Mesothelial cell of epicardium (in vitro differentiated cells): ENCODE data around the gene BTD. TPM values are rescaled to one million over a fixed set of nuclear protein-coding genes. Genes with fewer than 3 reads are reported as not detected.

ENCODE experiments used
- DNase-seq, 2 experiments: peaks; one replicate each; pipeline ENCODE4 v3.0.0; 2021; ENCODE audit warnings: low spot score in 2 of 2; ENCODE audit not compliant: unreplicated experiment in 2 of 2
- H3K27ac Mint-ChIP-seq: 2 replicates; pipeline ENCODE4 v1.8.0; 2021; ENCODE audit warnings: mixed read lengths
- H3K27me3 Mint-ChIP-seq: 2 replicates; pipeline ENCODE4 v1.8.0; 2021; ENCODE audit warnings: low read depth, mixed read lengths
- H3K36me3 Mint-ChIP-seq: 2 replicates; pipeline ENCODE4 v1.8.0; 2021; ENCODE audit warnings: mixed read lengths
- H3K4me1 Mint-ChIP-seq: 2 replicates; pipeline ENCODE4 v1.8.0; 2021; ENCODE audit warnings: mixed read lengths
- H3K4me3 Mint-ChIP-seq: 2 replicates; pipeline ENCODE4 v1.8.0; 2021; ENCODE audit warnings: mild to moderate bottlenecking, moderate library complexity, mixed read lengths
- H3K9me3 Mint-ChIP-seq: 2 replicates; pipeline ENCODE4 v1.8.0; 2021; ENCODE audit warnings: mixed read lengths
- total RNA-seq: library from RNA; stranded (reverse); gene quantifications from 3 replicates; pipeline ENCODE4 v1.2.1, GENCODE V29; 2021
- TF ChIP-seq, protein P1 (sequence below): fragments of 200-600 bp; sonication (generic); IDR thresholded peaks from one replicate; pipeline ENCODE4 v1.5.0; 2021; ENCODE audit warnings: antibody characterized with exemption; ENCODE audit not compliant: unreplicated experiment

BTD gene
- total RNA-seq, 1 donor from 2014 or later = 12.5 TPM

- peaks cover 1% of the 10 kb centered on the region for H3K4me1 Mint-ChIP-seq
- no peaks in the 10 kb centered on the region for H3K27me3 Mint-ChIP-seq
- H3K27ac Mint-ChIP-seq = no peak overlapping the region
- no peak overlapping the region for H3K4me3 Mint-ChIP-seq
- peaks cover 13% of the 10 kb centered on the region for H3K36me3 Mint-ChIP-seq
- no peaks in the 10 kb centered on the region for H3K9me3 Mint-ChIP-seq
- TF ChIP-seq, protein P1, sequence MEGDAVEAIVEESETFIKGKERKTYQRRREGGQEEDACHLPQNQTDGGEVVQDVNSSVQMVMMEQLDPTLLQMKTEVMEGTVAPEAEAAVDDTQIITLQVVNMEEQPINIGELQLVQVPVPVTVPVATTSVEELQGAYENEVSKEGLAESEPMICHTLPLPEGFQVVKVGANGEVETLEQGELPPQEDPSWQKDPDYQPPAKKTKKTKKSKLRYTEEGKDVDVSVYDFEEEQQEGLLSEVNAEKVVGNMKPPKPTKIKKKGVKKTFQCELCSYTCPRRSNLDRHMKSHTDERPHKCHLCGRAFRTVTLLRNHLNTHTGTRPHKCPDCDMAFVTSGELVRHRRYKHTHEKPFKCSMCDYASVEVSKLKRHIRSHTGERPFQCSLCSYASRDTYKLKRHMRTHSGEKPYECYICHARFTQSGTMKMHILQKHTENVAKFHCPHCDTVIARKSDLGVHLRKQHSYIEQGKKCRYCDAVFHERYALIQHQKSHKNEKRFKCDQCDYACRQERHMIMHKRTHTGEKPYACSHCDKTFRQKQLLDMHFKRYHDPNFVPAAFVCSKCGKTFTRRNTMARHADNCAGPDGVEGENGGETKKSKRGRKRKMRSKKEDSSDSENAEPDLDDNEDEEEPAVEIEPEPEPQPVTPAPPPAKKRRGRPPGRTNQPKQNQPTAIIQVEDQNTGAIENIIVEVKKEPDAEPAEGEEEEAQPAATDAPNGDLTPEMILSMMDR = no peak
- no peak for DNase-seq
These were observed 43.0 kb upstream of the BTD start for GRCh38 chr3:15558581-15558980.

DNA sequence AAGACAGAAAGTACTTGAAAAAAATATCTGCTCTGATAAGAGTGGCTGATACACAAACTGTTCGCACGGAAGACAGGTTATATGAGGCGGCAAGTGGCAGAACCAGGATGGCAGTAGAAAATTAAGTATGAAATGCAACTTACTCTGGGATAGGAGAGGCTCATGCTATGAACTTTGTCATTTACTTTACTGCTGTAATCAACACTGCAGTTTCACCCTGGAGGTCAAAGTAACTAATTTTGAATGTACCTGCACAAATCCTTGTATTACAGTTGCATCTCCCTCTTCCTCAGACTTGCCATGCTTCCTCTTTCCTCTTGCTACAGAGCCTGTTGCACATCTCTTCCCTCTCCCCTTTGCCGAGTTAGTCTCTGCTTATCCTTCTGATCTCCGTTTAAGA is 39.0 kb upstream of the BTD start:
- H3K4me1 Mint-ChIP-seq = peaks cover 1% of the 10 kb centered on the region
- no peak overlapping the region for H3K4me3 Mint-ChIP-seq
- no peaks in the 10 kb centered on the region for H3K9me3 Mint-ChIP-seq
- peaks cover 26% of the 10 kb centered on the region for H3K36me3 Mint-ChIP-seq
- no peak overlapping the region for H3K27ac Mint-ChIP-seq
- no peaks in the 10 kb centered on the region for H3K27me3 Mint-ChIP-seq
- TF ChIP-seq, protein P1 = no peak
- no peak for DNase-seq

DNA sequence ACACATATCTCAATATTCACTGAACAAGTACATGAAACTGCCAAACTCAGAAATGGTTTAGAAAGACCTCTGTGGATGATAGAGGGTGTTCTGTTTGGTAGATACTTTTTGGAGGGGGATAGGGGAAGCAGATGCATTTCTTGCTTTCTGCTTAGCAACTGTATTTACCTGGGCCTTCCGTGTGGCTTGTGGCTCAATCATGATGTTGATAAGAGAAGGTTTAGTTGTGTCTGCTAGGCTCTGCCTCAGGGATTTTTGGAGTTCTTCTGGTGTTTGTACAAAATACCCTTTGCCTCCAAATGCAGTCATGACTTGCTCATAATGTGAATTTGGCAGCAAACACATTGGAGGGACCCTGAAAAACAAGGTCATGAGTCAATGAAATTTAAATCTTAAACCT is 38.4 kb upstream of the BTD start:
- Mint-ChIP-seq H3K4me3 (no peak overlapping the region), H3K36me3 (peaks cover 33% of the 10 kb centered on the region), H3K27ac (no peak overlapping the region), H3K9me3 (no peaks in the 10 kb centered on the region), H3K27me3 (no peaks in the 10 kb centered on the region), H3K4me1 (no peaks in the 10 kb centered on the region)
- TF ChIP-seq, protein P1 = no peak
- no peak for DNase-seq

DNA sequence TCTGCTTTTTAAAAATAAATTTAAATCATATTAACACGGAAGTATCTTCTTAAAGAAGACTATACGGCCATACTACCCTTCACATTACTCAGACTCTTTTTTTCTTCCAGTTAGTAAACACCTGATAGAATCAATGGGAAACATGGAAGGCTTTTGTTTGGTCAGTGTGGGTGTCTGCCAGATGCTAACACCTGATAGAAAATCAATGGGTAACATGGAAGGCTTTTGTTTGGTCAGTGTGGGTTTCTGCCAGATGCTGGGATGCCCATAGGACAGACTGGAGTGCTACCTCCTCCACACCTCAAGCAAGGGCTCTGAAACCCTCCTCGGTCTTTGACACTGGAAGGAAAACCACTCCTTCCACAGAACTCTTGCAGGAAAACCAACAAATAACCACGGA is 29.4 kb upstream of the BTD start:
- H3K27ac Mint-ChIP-seq = no peak overlapping the region
- TF ChIP-seq, protein P1 = no peak
- no peaks in the 10 kb centered on the region for H3K9me3 Mint-ChIP-seq
- H3K36me3 Mint-ChIP-seq = peaks cover 35% of the 10 kb centered on the region
- H3K27me3 Mint-ChIP-seq = no peaks in the 10 kb centered on the region
- no peak for DNase-seq
- no peak overlapping the region for H3K4me3 Mint-ChIP-seq
- no peaks in the 10 kb centered on the region for H3K4me1 Mint-ChIP-seq

GRCh38 chr3:15575446-15575845 is 26.1 kb upstream of the BTD start:
- TF ChIP-seq, protein P1 = no peak
- no peaks in the 10 kb centered on the region for H3K4me1 Mint-ChIP-seq
- H3K9me3 Mint-ChIP-seq = no peaks in the 10 kb centered on the region
- H3K36me3 Mint-ChIP-seq = peaks cover 28% of the 10 kb centered on the region
- DNase-seq = no peak
- H3K27ac Mint-ChIP-seq = no peak overlapping the region
- H3K4me3 Mint-ChIP-seq = no peak overlapping the region
- no peaks in the 10 kb centered on the region for H3K27me3 Mint-ChIP-seq

DNA sequence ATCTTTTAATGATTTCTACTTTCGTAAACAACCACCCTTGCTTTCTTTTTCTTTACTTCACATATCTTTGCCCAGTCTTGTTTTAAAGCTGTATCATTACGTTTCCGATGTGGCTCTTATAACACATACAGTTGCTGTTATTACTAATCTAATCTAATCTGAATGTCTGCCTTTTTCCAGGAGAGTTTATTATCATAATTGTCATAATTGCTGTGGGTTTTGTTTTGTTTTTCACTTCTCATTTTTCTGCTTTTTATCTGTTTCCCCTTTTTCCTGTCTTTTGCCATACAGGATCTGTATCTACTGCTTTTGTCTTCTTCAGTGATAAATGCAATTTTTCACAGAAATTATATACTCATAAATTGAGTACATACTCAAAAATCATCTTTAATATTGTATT is 25.1 kb upstream of the BTD start:
- Mint-ChIP-seq H3K9me3 (no peaks in the 10 kb centered on the region), H3K36me3 (peaks cover 23% of the 10 kb centered on the region), H3K27me3 (no peaks in the 10 kb centered on the region), H3K4me3 (no peak overlapping the region), H3K4me1 (no peaks in the 10 kb centered on the region), H3K27ac (no peak overlapping the region)
- no peak for DNase-seq
- TF ChIP-seq, protein P1 = no peak
